HG02981 (cell line): ENCODE measurements around the gene KIAA1549.

Experiments used
- ATAC-seq: cut with Tn5 transposase; IDR thresholded peaks from one replicate; pipeline ENCODE4 v1.9.1; 2021; ENCODE audit warnings: mild to moderate bottlenecking, moderate library complexity; ENCODE audit not compliant: unreplicated experiment

The KIAA1549 gene

GRCh38 chr7:138975343-138976104 lies 5.7 kb downstream of the KIAA1549 start:
- ATAC-seq: no peak

GRCh38 chr7:138974675-138975292 lies 6.4 kb downstream of the KIAA1549 start:
- ATAC-seq: no peak

GRCh38 chr7:138974103-138974502 lies 7.1 kb downstream of the KIAA1549 start:
- no peak for ATAC-seq

- no peak for ATAC-seq
Measured at GRCh38 chr7:138970952-138971351, 10.2 kb downstream of the KIAA1549 start.

GRCh38 chr7:138970446-138970845 lies 10.7 kb downstream of the KIAA1549 start:
- ATAC-seq: no peak

GRCh38 chr7:138967159-138967558 lies 14.0 kb downstream of the KIAA1549 start:
- no peak for ATAC-seq

GRCh38 chr7:138964624-138965436 lies 16.4 kb downstream of the KIAA1549 start:
- ATAC-seq: no peak

GRCh38 chr7:138963675-138964074 lies 17.5 kb downstream of the KIAA1549 start:
- ATAC-seq: no peak

GRCh38 chr7:138962561-138963270 lies 18.5 kb downstream of the KIAA1549 start:
- no peak for ATAC-seq

GRCh38 chr7:138961159-138961558 lies 20.0 kb downstream of the KIAA1549 start:
- ATAC-seq: no peak

- ATAC-seq: no peak
Measured at GRCh38 chr7:138958391-138958956, 22.7 kb downstream of the KIAA1549 start.

- ATAC-seq: no peak
Measured at GRCh38 chr7:138957753-138958390, 23.3 kb downstream of the KIAA1549 start.

GRCh38 chr7:138957217-138957616 lies 24.0 kb downstream of the KIAA1549 start:
- ATAC-seq: no peak

- no peak for ATAC-seq
Measured at GRCh38 chr7:138954545-138955475, 26.4 kb downstream of the KIAA1549 start.

- ATAC-seq: no peak
Measured at GRCh38 chr7:138952791-138953190, 28.4 kb downstream of the KIAA1549 start.

GRCh38 chr7:138951953-138952352 lies 29.2 kb downstream of the KIAA1549 start:
- ATAC-seq: no peak

GRCh38 chr7:138949421-138950088 lies 31.6 kb downstream of the KIAA1549 start:
- ATAC-seq: no peak

GRCh38 chr7:138948403-138948802 lies 32.8 kb downstream of the KIAA1549 start:
- ATAC-seq: no peak

- no peak for ATAC-seq
Measured at GRCh38 chr7:138945821-138946220, 35.4 kb downstream of the KIAA1549 start.
